Peyer's patch (tissue), 4 donors: Measurements from ENCODE around the gene FAM222A. TPM values are rescaled to one million over a fixed set of nuclear protein-coding genes. Genes with fewer than 3 reads are reported as not detected.
"Not testable (repeated sequence)": the region's sequence is repeated elsewhere in the genome, so short reads cannot be mapped to it uniquely, and the experiment has no call there.

Experiments used
- DNase-seq, 3 donors: peaks; one replicate each; pipeline ENCODE4 v3.0.0-alpha.2; 2017 to 2019
- H3K27ac ChIP-seq, 4 donors: fragments of 200-600 bp; sonication (generic); one replicate each; pipeline ENCODE4 v1.5.1; 2016 to 2019
- H3K27me3 ChIP-seq, 2 donors: fragments of 200-600 bp; sonication (generic); one replicate each; pipeline ENCODE4 v1.5.1; 2019
- H3K36me3 ChIP-seq, 3 donors: fragments of 200-600 bp; sonication (generic); one replicate each; pipeline ENCODE4 v1.5.1; 2016 to 2019
- H3K4me1 ChIP-seq, 4 donors: fragments of 200-600 bp; sonication (generic); one replicate each; pipeline ENCODE4 v1.5.1; 2016 to 2019
- H3K4me3 ChIP-seq, 4 donors: fragments of 200-600 bp; sonication (generic); 1 replicate in 3 of 4; 2 replicates in 1 of 4; pipeline ENCODE4 v1.5.1; 2016 to 2019; ENCODE audit warnings: mild to moderate bottlenecking in 1 of 4
- H3K9me3 ChIP-seq, 4 donors: fragments of 200-600 bp; sonication (generic); one replicate each; pipeline ENCODE4 v1.5.1; 2016 to 2019; ENCODE audit warnings: mild to moderate bottlenecking in 1 of 4
- CTCF ChIP-seq, 6 experiments: fragments of 450-650 bp in 4 of 6; fragments of 200-600 bp in 2 of 6; sonication (generic) in 1 of 6; IDR thresholded peaks; one replicate each; pipeline ENCODE4 v1.5.1; 2017 to 2019; ENCODE audit warnings: antibody characterized with exemption in 6 of 6, mild to moderate bottlenecking in 3 of 6, moderate library complexity in 1 of 6
- POLR2A ChIP-seq, 2 donors: fragments of 450-650 bp; IDR thresholded peaks; one replicate each; pipeline ENCODE4 v1.5.1; 2017; ENCODE audit warnings: antibody characterized with exemption in 2 of 2, mild to moderate bottlenecking in 2 of 2, moderate library complexity in 2 of 2
- total RNA-seq, 4 donors: library from RNA; depleted of rRNA; stranded (reverse); fragments of >200 nt; gene quantifications; one replicate each; pipeline ENCODE4 v1.1.0, GENCODE V29; 2016

The FAM222A gene
- total RNA-seq, 4 donors from 2014 or later = 3.9 to 26.1 (median 7.0) TPM

- H3K9me3 ChIP-seq = no peaks in the 10 kb centered on the region
- peaks cover 0 to 8% (median 0%) of the 10 kb centered on the region in 4 donors for H3K4me1 ChIP-seq
- H3K4me3 ChIP-seq = no peak overlapping the region
- no peaks in the 10 kb centered on the region for H3K27me3 ChIP-seq
- no peak overlapping the region for H3K27ac ChIP-seq
- TF ChIP-seq POLR2A (IDR thresholded peaks at IDR 0.05) (no peak), CTCF (IDR thresholded peaks at IDR 0.05) (no peak)
- no peaks in the 10 kb centered on the region for H3K36me3 ChIP-seq
- no peak for DNase-seq
These were observed 19.7 kb upstream of the FAM222A start for GRCh38 chr12:109693653-109694600.

- not testable (repeated sequence) for H3K27me3 ChIP-seq, H3K4me1 ChIP-seq, H3K9me3 ChIP-seq, H3K4me3 ChIP-seq, DNase-seq, H3K27ac ChIP-seq, H3K36me3 ChIP-seq
These were observed 19.0 kb upstream of the FAM222A start for GRCh38 chr12:109694629-109695028.

GRCh38 chr12:109695416-109695815 is 18.2 kb upstream of the FAM222A start:
- DNase-seq = no peak
- no peaks in the 10 kb centered on the region for H3K36me3 ChIP-seq
- TF ChIP-seq POLR2A (IDR thresholded peaks at IDR 0.05) (no peak), CTCF (IDR thresholded peaks at IDR 0.05) (no peak)
- H3K27ac ChIP-seq = no peak overlapping the region
- H3K4me1 ChIP-seq = peaks cover 0 to 8% (median 0%) of the 10 kb centered on the region in 4 donors
- no peak overlapping the region for H3K4me3 ChIP-seq
- H3K9me3 ChIP-seq = no peaks in the 10 kb centered on the region
- no peaks in the 10 kb centered on the region for H3K27me3 ChIP-seq

GRCh38 chr12:109695961-109696461 is 17.6 kb upstream of the FAM222A start:
- H3K36me3 ChIP-seq = no peaks in the 10 kb centered on the region
- no peak for DNase-seq
- H3K9me3 ChIP-seq = no peaks in the 10 kb centered on the region
- no peaks in the 10 kb centered on the region for H3K27me3 ChIP-seq
- peaks cover 0 to 8% (median 0%) of the 10 kb centered on the region in 4 donors for H3K4me1 ChIP-seq
- peak overlapping the region in 2 of 4 donors; percentile 31 to 35 for H3K27ac ChIP-seq
- TF ChIP-seq POLR2A (IDR thresholded peaks at IDR 0.05) (no peak), CTCF (IDR thresholded peaks at IDR 0.05) (no peak)
- H3K4me3 ChIP-seq = no peak overlapping the region

GRCh38 chr12:109696485-109697269 is 16.9 kb upstream of the FAM222A start:
- TF ChIP-seq POLR2A (IDR thresholded peaks at IDR 0.05) (no peak), CTCF (IDR thresholded peaks at IDR 0.05) (no peak)
- H3K27ac ChIP-seq = peak overlapping the region in 1 of 4 donors; percentile 35
- H3K4me1 ChIP-seq = peaks cover 0 to 8% (median 0%) of the 10 kb centered on the region in 4 donors
- H3K27me3 ChIP-seq = no peaks in the 10 kb centered on the region
- no peak overlapping the region for H3K4me3 ChIP-seq
- DNase-seq = no peak
- H3K36me3 ChIP-seq = no peaks in the 10 kb centered on the region
- no peaks in the 10 kb centered on the region for H3K9me3 ChIP-seq

GRCh38 chr12:109697270-109697553 is 16.4 kb upstream of the FAM222A start:
- TF ChIP-seq CTCF (IDR thresholded peaks at IDR 0.05) = no peak
- TF ChIP-seq POLR2A (IDR thresholded peaks at IDR 0.05) = no peak
- H3K4me1 ChIP-seq = peaks cover 0 to 8% (median 0%) of the 10 kb centered on the region in 4 donors
- H3K4me3 ChIP-seq = no peak overlapping the region
- no peak for DNase-seq
- H3K9me3 ChIP-seq = no peaks in the 10 kb centered on the region
- no peaks in the 10 kb centered on the region for H3K36me3 ChIP-seq
- no peak overlapping the region for H3K27ac ChIP-seq
- no peaks in the 10 kb centered on the region for H3K27me3 ChIP-seq
